ENCODE results near the gene ARID3B. TPM values are rescaled to one million over a fixed set of nuclear protein-coding genes. Genes with fewer than 3 reads are reported as not detected.
A peak's percentile ranks its signal among the peaks of the same experiment; 100 is the strongest.

ARID3B gene
- total and polyA plus RNA-seq, 2 of the 13 experiments (the other 11 are each of a cell fraction or from before 2014, with no cell fraction given): 5.3 to 12.8 TPM

DNA sequence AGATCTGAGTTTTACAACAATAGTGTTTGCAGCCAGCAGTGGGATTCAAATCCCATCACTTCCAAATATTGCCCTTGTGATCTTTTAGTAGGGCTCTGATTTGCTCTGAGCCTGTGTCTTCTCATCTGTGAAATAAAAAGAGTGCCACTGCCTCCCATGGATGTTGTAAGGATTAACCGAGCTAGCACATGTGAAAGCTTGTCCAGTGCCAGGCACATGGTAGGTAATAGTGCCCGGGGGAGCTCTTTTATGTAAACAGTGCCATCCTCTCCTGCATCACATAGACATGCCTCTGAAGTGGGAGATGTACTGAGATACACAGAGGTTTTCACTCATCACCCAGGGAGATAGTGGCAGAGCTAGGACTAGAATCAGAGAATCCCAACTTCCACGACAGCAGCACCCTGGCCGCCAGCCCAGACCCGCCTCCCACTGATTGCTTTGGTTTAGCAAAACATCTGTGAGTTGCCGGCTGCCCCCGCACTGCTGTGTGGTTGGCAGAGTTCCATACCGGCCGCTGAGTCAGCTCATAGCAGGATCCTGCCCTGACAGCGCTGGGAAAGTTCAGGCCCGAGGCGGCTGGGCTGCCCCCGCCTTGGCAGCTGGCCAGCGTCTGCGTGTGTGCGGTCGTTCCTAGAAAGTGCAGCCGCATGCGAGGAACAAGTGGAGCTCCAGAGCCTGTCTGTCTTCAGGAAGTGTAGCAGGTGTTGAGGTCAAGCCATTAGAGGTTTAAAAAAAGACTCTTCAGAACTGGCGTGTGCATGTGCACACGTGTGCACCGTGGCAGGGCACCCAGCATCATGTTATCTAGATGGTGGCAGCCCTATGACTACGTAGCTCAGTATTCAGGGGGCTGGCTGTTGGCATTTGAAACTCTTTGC lies 5.0 kb downstream of the ARID3B start (continued):
- TF ChIP-seq TRAFD1 (CRISPR knock-in tag; IDR thresholded peaks at IDR 0.05; ENCODE audit: borderline replicate concordance) (no peak), ZNF329 (CRISPR knock-in tag; IDR thresholded peaks at IDR 0.05; ENCODE audit: low read depth) (no peak), FOXK2 (IDR thresholded peaks at IDR 0.05) (peak; percentile 46; the same call in 1 of the 2 replicates), AGO2 (optimal IDR thresholded peaks at IDR 0.05; ENCODE audit: low read depth, low read length) (no peak), ZNF10 (CRISPR knock-in tag; IDR thresholded peaks at IDR 0.05; ENCODE audit: borderline replicate concordance, low read depth) (no peak), ZNF234 (CRISPR knock-in tag; conservative IDR thresholded peaks at IDR 0.05) (no peak), ZNF674 (CRISPR knock-in tag; IDR thresholded peaks at IDR 0.05; ENCODE audit: low read depth) (no peak), ZNF451 (CRISPR knock-in tag; IDR thresholded peaks at IDR 0.05) (no peak), DNMT3B (CRISPR knock-in tag; conservative IDR thresholded peaks at IDR 0.05) (no peak), ZSCAN9 (CRISPR knock-in tag; IDR thresholded peaks at IDR 0.05; ENCODE audit: borderline replicate concordance) (peak; percentile 78; the same call in 1 of the 2 replicates), SMARCE1 (IDR thresholded peaks at IDR 0.05; ENCODE audit: borderline replicate concordance) (no peak), ATF1 (CRISPR knock-in tag; IDR thresholded peaks at IDR 0.05) (peak; percentile 43; the same call in 1 of the 2 replicates), ZNF703 (CRISPR knock-in tag; IDR thresholded peaks at IDR 0.05; ENCODE audit: borderline replicate concordance) (0 out of 2 replicates have a peak, but pooled peaks have one; percentile 46), ZNF549 (CRISPR knock-in tag; IDR thresholded peaks at IDR 0.05) (no peak), ZNF724P (CRISPR knock-in tag; IDR thresholded peaks at IDR 0.05; ENCODE audit: borderline replicate concordance) (no peak), ZNF879 (CRISPR knock-in tag; IDR thresholded peaks at IDR 0.05) (no peak), MAFF (IDR thresholded peaks at IDR 0.05; ENCODE audit: low read depth, low read length) (peak; percentile 92), MBD4 (IDR thresholded peaks at IDR 0.05; ENCODE audit: borderline replicate concordance, low read length) (no peak), TRIM24 (CRISPR knock-in tag; IDR thresholded peaks at IDR 0.05) (no peak), ZNF883 (CRISPR knock-in tag; IDR thresholded peaks at IDR 0.05; ENCODE audit: not compliant biosample characterization) (peak; percentile 62), ZBTB4 (CRISPR knock-in tag; IDR thresholded peaks at IDR 0.05; ENCODE audit: borderline replicate concordance) (peak; percentile 85; the same call in 1 of the 2 replicates)
- TF ChIP-seq, protein P1, sequence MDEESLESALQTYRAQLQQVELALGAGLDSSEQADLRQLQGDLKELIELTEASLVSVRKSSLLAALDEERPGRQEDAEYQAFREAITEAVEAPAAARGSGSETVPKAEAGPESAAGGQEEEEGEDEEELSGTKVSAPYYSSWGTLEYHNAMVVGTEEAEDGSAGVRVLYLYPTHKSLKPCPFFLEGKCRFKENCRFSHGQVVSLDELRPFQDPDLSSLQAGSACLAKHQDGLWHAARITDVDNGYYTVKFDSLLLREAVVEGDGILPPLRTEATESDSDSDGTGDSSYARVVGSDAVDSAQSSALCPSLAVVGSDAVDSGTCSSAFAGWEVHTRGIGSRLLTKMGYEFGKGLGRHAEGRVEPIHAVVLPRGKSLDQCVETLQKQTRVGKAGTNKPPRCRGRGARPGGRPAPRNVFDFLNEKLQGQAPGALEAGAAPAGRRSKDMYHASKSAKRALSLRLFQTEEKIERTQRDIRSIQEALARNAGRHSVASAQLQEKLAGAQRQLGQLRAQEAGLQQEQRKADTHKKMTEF (CRISPR knock-in tag; IDR thresholded peaks at IDR 0.05): peak; percentile 98
- TF ChIP-seq, protein P2, sequence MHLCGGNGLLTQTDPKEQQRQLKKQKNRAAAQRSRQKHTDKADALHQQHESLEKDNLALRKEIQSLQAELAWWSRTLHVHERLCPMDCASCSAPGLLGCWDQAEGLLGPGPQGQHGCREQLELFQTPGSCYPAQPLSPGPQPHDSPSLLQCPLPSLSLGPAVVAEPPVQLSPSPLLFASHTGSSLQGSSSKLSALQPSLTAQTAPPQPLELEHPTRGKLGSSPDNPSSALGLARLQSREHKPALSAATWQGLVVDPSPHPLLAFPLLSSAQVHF (CRISPR knock-in tag; IDR thresholded peaks at IDR 0.05): no peak

All from HepG2 (cell line).